Kidney epithelial cell (primary cell): ENCODE data around the gene TRIM67. TPM values are rescaled to one million over a fixed set of nuclear protein-coding genes. Genes with fewer than 3 reads are reported as not detected.

Experiments
- DNase-seq: peaks from one replicate; pipeline ENCODE4 v3.0.0-alpha.2; 2010; ENCODE audit warnings: low read depth
- H3K27me3 ChIP-seq: 2 replicates; pipeline ENCODE4 v1.6.0; 2011; ENCODE audit warnings: low read length; ENCODE audit not compliant: control insufficient read depth, insufficient read depth
- H3K36me3 ChIP-seq: 2 replicates; pipeline ENCODE4 v1.5.1; 2011; ENCODE audit warnings: low read length; ENCODE audit not compliant: control insufficient read depth, insufficient read depth
- H3K4me3 ChIP-seq: 2 replicates; pipeline ENCODE4 v1.5.1; 2011; ENCODE audit warnings: low read depth, mild to moderate bottlenecking, control low read depth, low read length
- CTCF ChIP-seq: IDR thresholded peaks from 2 replicates; pipeline ENCODE4 v1.5.1; 2011; ENCODE audit warnings: mild to moderate bottlenecking, moderate library complexity, low read length, control low read depth, inconsistent platforms; ENCODE audit not compliant: insufficient read depth, poor library complexity, severe bottlenecking
- total RNA-seq: library from RNA; depleted of rRNA; stranded (reverse); fragments of >200 nt; gene quantifications from 2 replicates; pipeline ENCODE4 v1.2.3, GENCODE V29; 2015

Gene TRIM67
- total RNA-seq, 1 donor from 2014 or later: 0.63 TPM

- no peaks in the 10 kb centered on the region for H3K27me3 ChIP-seq
- H3K4me3 ChIP-seq: no peak overlapping the region
- no peaks in the 10 kb centered on the region for H3K36me3 ChIP-seq
- no peak for DNase-seq
- no peak for TF ChIP-seq CTCF
Observed at GRCh38 chr1:231139125-231139649, 22.7 kb upstream of the TRIM67 start.

GRCh38 chr1:231139659-231140654 lies 21.9 kb upstream of the TRIM67 start:
- H3K27me3 ChIP-seq: no peaks in the 10 kb centered on the region
- no peak overlapping the region for H3K4me3 ChIP-seq
- no peaks in the 10 kb centered on the region for H3K36me3 ChIP-seq
- TF ChIP-seq CTCF: no peak
- no peak for DNase-seq

GRCh38 chr1:231144416-231145193 lies 17.3 kb upstream of the TRIM67 start:
- Histone ChIP-seq H3K36me3 (no peaks in the 10 kb centered on the region), H3K27me3 (peaks cover 3% of the 10 kb centered on the region), H3K4me3 (no peak overlapping the region)
- no peak for TF ChIP-seq CTCF
- DNase-seq: no peak

- no peak overlapping the region for H3K4me3 ChIP-seq
- peaks cover 3% of the 10 kb centered on the region for H3K27me3 ChIP-seq
- no peak for TF ChIP-seq CTCF
- DNase-seq: no peak
- H3K36me3 ChIP-seq: no peaks in the 10 kb centered on the region
Observed at GRCh38 chr1:231147896-231148295, 14.0 kb upstream of the TRIM67 start.

GRCh38 chr1:231151811-231152210 lies 10.0 kb upstream of the TRIM67 start:
- H3K27me3 ChIP-seq: peaks cover 3% of the 10 kb centered on the region
- H3K4me3 ChIP-seq: no peak overlapping the region
- no peaks in the 10 kb centered on the region for H3K36me3 ChIP-seq
- TF ChIP-seq CTCF: no peak
- DNase-seq: no peak
